Transverse colon (tissue), 4 donors: ENCODE measurements around the gene EPS8.

Source experiments
- EP300 ChIP-seq: sonication (generic); formaldehyde crosslinking; IDR thresholded peaks from one replicate; pipeline ENCODE4 v1.6.1; 2017; ENCODE audit warnings: antibody characterized with exemption, low read depth
- POLR2A ChIP-seq: fragments of 450-650 bp; IDR thresholded peaks from one replicate; pipeline ENCODE4 v1.6.1; 2016; ENCODE audit warnings: antibody characterized with exemption, mild to moderate bottlenecking, moderate library complexity
- POLR2AphosphoS5 ChIP-seq, 3 donors: sonication (generic); formaldehyde crosslinking; IDR thresholded peaks; one replicate each; pipeline ENCODE4 v1.6.1; 2016; ENCODE audit warnings: antibody characterized with exemption in 3 of 3
- TF ChIP-seq, protein P1 (sequence below), 5 experiments: fragments of 200-600 bp in 3 of 5; fragments of 450-650 bp in 2 of 5; sonication (generic) in 3 of 5; IDR thresholded peaks; 1 replicate in 2 of 5; 2 replicates in 3 of 5; pipeline ENCODE4 v1.5.1; 2016 to 2017; ENCODE audit warnings: antibody characterized with exemption in 5 of 5, inconsistent platforms in 3 of 5, mild to moderate bottlenecking in 2 of 5, moderate library complexity in 1 of 5

DNA sequence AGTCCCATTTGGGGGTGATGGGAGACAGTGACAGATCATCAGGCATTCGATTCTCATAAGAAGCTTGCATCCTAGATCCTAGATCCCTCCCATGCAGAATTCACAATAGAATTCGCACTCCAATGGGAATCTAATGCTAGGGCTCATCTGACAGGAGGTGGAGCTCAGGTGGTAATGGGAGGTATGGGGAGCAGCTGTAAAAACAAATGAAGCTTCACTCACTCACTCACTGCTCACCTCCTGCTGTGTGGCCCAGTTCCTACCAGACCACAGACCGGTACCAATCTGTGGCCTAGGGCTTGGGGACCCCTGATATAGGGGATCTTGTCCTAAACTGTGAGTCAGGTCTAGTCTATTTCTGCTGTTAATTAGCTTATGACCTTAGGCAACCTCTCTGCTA, 40.1 kb upstream of the EPS8 start:
- TF ChIP-seq, protein P1, sequence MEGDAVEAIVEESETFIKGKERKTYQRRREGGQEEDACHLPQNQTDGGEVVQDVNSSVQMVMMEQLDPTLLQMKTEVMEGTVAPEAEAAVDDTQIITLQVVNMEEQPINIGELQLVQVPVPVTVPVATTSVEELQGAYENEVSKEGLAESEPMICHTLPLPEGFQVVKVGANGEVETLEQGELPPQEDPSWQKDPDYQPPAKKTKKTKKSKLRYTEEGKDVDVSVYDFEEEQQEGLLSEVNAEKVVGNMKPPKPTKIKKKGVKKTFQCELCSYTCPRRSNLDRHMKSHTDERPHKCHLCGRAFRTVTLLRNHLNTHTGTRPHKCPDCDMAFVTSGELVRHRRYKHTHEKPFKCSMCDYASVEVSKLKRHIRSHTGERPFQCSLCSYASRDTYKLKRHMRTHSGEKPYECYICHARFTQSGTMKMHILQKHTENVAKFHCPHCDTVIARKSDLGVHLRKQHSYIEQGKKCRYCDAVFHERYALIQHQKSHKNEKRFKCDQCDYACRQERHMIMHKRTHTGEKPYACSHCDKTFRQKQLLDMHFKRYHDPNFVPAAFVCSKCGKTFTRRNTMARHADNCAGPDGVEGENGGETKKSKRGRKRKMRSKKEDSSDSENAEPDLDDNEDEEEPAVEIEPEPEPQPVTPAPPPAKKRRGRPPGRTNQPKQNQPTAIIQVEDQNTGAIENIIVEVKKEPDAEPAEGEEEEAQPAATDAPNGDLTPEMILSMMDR (IDR thresholded peaks at IDR 0.05), result no peak
- TF ChIP-seq POLR2A, result no peak
- no peak for TF ChIP-seq EP300
- TF ChIP-seq POLR2AphosphoS5 (IDR thresholded peaks at IDR 0.05), result no peak
